Measurements from ENCODE around the gene RNASE13.

RNASE13 gene

GRCh38 chr14:21034707-21035106, at the start of gene RNASE13:
Gene RNASE13 (minus strand): TSS chr14:21034807. CDS start chr14:21034288, 519 bp downstream.
- Histone ChIP-seq H3K9me3 (replicated peaks in 1 of 11) (no peaks in the 10 kb centered on the region), H3K4me3 (no peak within 1 kb of the TSS), H3K4me1 (peaks cover 0 to 18% (median 3%) of the 10 kb centered on the region in 10 experiments; a peak in 7 of 20 replicates), H3K27me3 (no peaks in the 10 kb centered on the region), H4K20me1 (no peaks in the 10 kb centered on the region), H3K36me3 (no peaks in the 10 kb centered on the region), H3K27ac (no peak within 1 kb of the TSS), H3K4me2 (0 out of 22 replicates have a peak within 1 kb of the TSS, but pooled peaks of 2 of the 11 experiments have one; percentile 6 to 11), H3K9ac (no peak within 1 kb of the TSS)
- TF ChIP-seq Cebpa-rat (IDR thresholded peaks at IDR 0.05): no peak

- H3K4me1 ChIP-seq: peaks cover 12 to 54% (median 41%) of the 10 kb centered on the region in 10 experiments
- H3K9ac ChIP-seq: no peak overlapping the region
- H3K4me3 ChIP-seq: no peak overlapping the region
- no peaks in the 10 kb centered on the region for H3K9me3 ChIP-seq (replicated peaks in 1 of 11)
- H3K4me2 ChIP-seq: 0 out of 22 replicates have a peak overlapping the region, but pooled peaks of 1 of the 11 experiments have one; percentile 9
- no peak for TF ChIP-seq Cebpa-rat (IDR thresholded peaks at IDR 0.05)
- H4K20me1 ChIP-seq: peaks cover 0 to 47% (median 8%) of the 10 kb centered on the region in 11 experiments; a peak in 13 of 22 replicates
- no peaks in the 10 kb centered on the region for H3K27me3 ChIP-seq
- peaks cover 33 to 95% (median 70%) of the 10 kb centered on the region in 11 experiments for H3K36me3 ChIP-seq
- H3K27ac ChIP-seq: no peak overlapping the region
Measured at GRCh38 chr14:21084396-21084795, 49.8 kb upstream of the RNASE13 start.

GRCh38 chr14:21083565-21084325, 49.1 kb upstream of the RNASE13 start:
- Histone ChIP-seq H3K27ac (no peak overlapping the region), H3K4me1 (peaks cover 12 to 54% (median 40%) of the 10 kb centered on the region in 10 experiments), H4K20me1 (peaks cover 0 to 44% (median 8%) of the 10 kb centered on the region in 11 experiments; a peak in 13 of 22 replicates), H3K27me3 (no peaks in the 10 kb centered on the region), H3K9ac (no peak overlapping the region), H3K36me3 (peaks cover 38 to 95% (median 77%) of the 10 kb centered on the region in 11 experiments), H3K4me2 (no peak overlapping the region), H3K4me3 (no peak overlapping the region), H3K9me3 (replicated peaks in 1 of 11) (no peaks in the 10 kb centered on the region)
- TF ChIP-seq Cebpa-rat (IDR thresholded peaks at IDR 0.05): no peak

GRCh38 chr14:21081521-21082142, 47.0 kb upstream of the RNASE13 start:
- Histone ChIP-seq H3K4me1 (peaks cover 7 to 48% (median 25%) of the 10 kb centered on the region in 10 experiments), H3K27ac (peak overlapping the region in 2 of 11 experiments; percentile 12 to 13; a peak in 1 of 22 replicates), H3K4me3 (no peak overlapping the region), H4K20me1 (peaks cover 0 to 34% (median 0%) of the 10 kb centered on the region in 11 experiments; a peak in 7 of 22 replicates), H3K9ac (peak overlapping the region in 1 of 11 experiments; percentile 17; a peak in 2 of 22 replicates), H3K27me3 (no peaks in the 10 kb centered on the region), H3K9me3 (replicated peaks in 1 of 11) (no peaks in the 10 kb centered on the region), H3K4me2 (no peak overlapping the region), H3K36me3 (peaks cover 45 to 100% (median 94%) of the 10 kb centered on the region in 11 experiments)
- TF ChIP-seq Cebpa-rat (IDR thresholded peaks at IDR 0.05): no peak

GRCh38 chr14:21078726-21079125, 44.1 kb upstream of the RNASE13 start:
- Histone ChIP-seq H3K4me2 (peak overlapping the region in 3 of 11 experiments; percentile 1 to 26 (median 14); a peak in 1 of 22 replicates), H3K9ac (0 out of 22 replicates have a peak overlapping the region, but pooled peaks of 1 of the 11 experiments have one; percentile 9), H3K4me1 (peaks cover 5 to 37% (median 22%) of the 10 kb centered on the region in 10 experiments), H3K36me3 (peaks cover 45 to 100% (median 92%) of the 10 kb centered on the region in 11 experiments), H3K9me3 (replicated peaks in 1 of 11) (no peaks in the 10 kb centered on the region), H3K4me3 (no peak overlapping the region), H3K27ac (no peak overlapping the region), H4K20me1 (peaks cover 0 to 30% (median 0%) of the 10 kb centered on the region in 11 experiments; a peak in 8 of 22 replicates), H3K27me3 (no peaks in the 10 kb centered on the region)
- no peak for TF ChIP-seq Cebpa-rat (IDR thresholded peaks at IDR 0.05)

GRCh38 chr14:21078287-21078686, 43.7 kb upstream of the RNASE13 start:
- TF ChIP-seq Cebpa-rat (IDR thresholded peaks at IDR 0.05): no peak
- Histone ChIP-seq H4K20me1 (peaks cover 0 to 26% (median 0%) of the 10 kb centered on the region in 11 experiments; a peak in 8 of 22 replicates), H3K36me3 (peaks cover 45 to 100% (median 90%) of the 10 kb centered on the region in 11 experiments), H3K4me2 (peak overlapping the region in 2 of 11 experiments; percentile 1 to 13; a peak in 2 of 22 replicates), H3K4me3 (no peak overlapping the region), H3K9me3 (replicated peaks in 1 of 11) (no peaks in the 10 kb centered on the region), H3K4me1 (peaks cover 9 to 41% (median 27%) of the 10 kb centered on the region in 10 experiments), H3K9ac (no peak overlapping the region), H3K27me3 (no peaks in the 10 kb centered on the region), H3K27ac (no peak overlapping the region)

GRCh38 chr14:21077672-21078071, 43.1 kb upstream of the RNASE13 start:
- Histone ChIP-seq H3K9me3 (replicated peaks in 1 of 11) (no peaks in the 10 kb centered on the region), H3K4me3 (no peak overlapping the region), H3K27ac (no peak overlapping the region), H3K27me3 (no peaks in the 10 kb centered on the region), H3K4me2 (peak overlapping the region in 3 of 11 experiments; percentile 0 to 13 (median 1); a peak in 3 of 22 replicates), H3K36me3 (peaks cover 40 to 99% (median 84%) of the 10 kb centered on the region in 11 experiments), H3K4me1 (peaks cover 15 to 47% (median 33%) of the 10 kb centered on the region in 10 experiments), H4K20me1 (peaks cover 0 to 26% (median 0%) of the 10 kb centered on the region in 11 experiments; a peak in 8 of 22 replicates), H3K9ac (0 out of 22 replicates have a peak overlapping the region, but pooled peaks of 1 of the 11 experiments have one; percentile 6)
- TF ChIP-seq Cebpa-rat (IDR thresholded peaks at IDR 0.05): no peak

- no peak overlapping the region for H3K27ac ChIP-seq
Measured at GRCh38 chr14:21075719-21076437, 41.3 kb upstream of the RNASE13 start.

More at GRCh38 chr14:21075719-21076437, 41.3 kb upstream of the RNASE13 start:
- Histone ChIP-seq H4K20me1 (peaks cover 0 to 24% (median 0%) of the 10 kb centered on the region in 11 experiments; a peak in 7 of 22 replicates), H3K4me2 (no peak overlapping the region), H3K4me1 (peaks cover 30 to 60% (median 45%) of the 10 kb centered on the region in 10 experiments), H3K27me3 (no peaks in the 10 kb centered on the region), H3K9me3 (replicated peaks in 1 of 11) (no peaks in the 10 kb centered on the region), H3K36me3 (peaks cover 28 to 81% (median 66%) of the 10 kb centered on the region in 11 experiments; a peak in 21 of 22 replicates), H3K9ac (no peak overlapping the region), H3K4me3 (no peak overlapping the region)
- no peak for TF ChIP-seq Cebpa-rat (IDR thresholded peaks at IDR 0.05)

Measured in BLaER1 treated with 17β-estradiol and CSF1 and Interleukin-3, amounts not matched to agents 10 nM and 100 nM (cell line).